Body of pancreas (tissue), 4 donors: Measurements from ENCODE around the gene DYNC1LI2. TPM values are rescaled to one million over a fixed set of nuclear protein-coding genes. Genes with fewer than 3 reads are reported as not detected.

ENCODE experiments used
- ATAC-seq: fragments of 150-250 bp; one replicate; pipeline ENCODE4 v1.9.1; 2016
- DNase-seq, 4 donors: peaks; one replicate each; pipeline ENCODE4 v3.0.0-alpha.2; 2019
- H3K27ac ChIP-seq, 4 donors: fragments of 200-600 bp; sonication (generic); 1 replicate in 3 of 4; 2 replicates in 1 of 4; pipeline versions ENCODE4 v1.5.1 to v1.6.1; 2016 to 2019; ENCODE audit warnings: mild to moderate bottlenecking in 1 of 4, mixed read lengths in 1 of 4, moderate library complexity in 1 of 4
- H3K27me3 ChIP-seq, 2 donors: fragments of 200-600 bp; sonication (generic); one replicate each; pipeline ENCODE4 v1.6.0; 2016; ENCODE audit warnings: mild to moderate bottlenecking in 1 of 2
- H3K36me3 ChIP-seq, 2 donors: fragments of 200-600 bp; sonication (generic); replicated peaks in 1 of 2; 2 replicates each; pipeline ENCODE4 v1.5.1; 2016; ENCODE audit warnings: low read depth in 2 of 2; ENCODE audit not compliant: insufficient read depth in 1 of 2
- H3K4me1 ChIP-seq: fragments of 200-600 bp; sonication (generic); one replicate; pipeline ENCODE4 v1.6.0; 2016
- H3K4me3 ChIP-seq, 2 donors: fragments of 200-600 bp; sonication (generic); 1 replicate in 1 of 2; 2 replicates in 1 of 2; pipeline ENCODE4 v1.5.1; 2016 to 2019
- H3K9me3 ChIP-seq, 3 donors: fragments of 200-600 bp; sonication (generic); 1 replicate in 2 of 3; 2 replicates in 1 of 3; pipeline ENCODE4 v1.5.1; 2016
- CTCF ChIP-seq, 7 experiments: fragments of 450-650 bp in 4 of 7; fragments of 200-600 bp in 3 of 7; sonication (generic) in 3 of 7; IDR thresholded peaks; one replicate each; pipeline ENCODE4 v1.5.1; 2016 to 2019; ENCODE audit warnings: antibody characterized with exemption in 7 of 7
- POLR2A ChIP-seq, 3 donors: fragments of 450-650 bp; IDR thresholded peaks; one replicate each; pipeline ENCODE4 v1.6.1; 2016; ENCODE audit warnings: antibody characterized with exemption in 3 of 3, mild to moderate bottlenecking in 2 of 3
- WGBS, 2 donors: methylation state at CpG; one replicate each; pipeline ENCODE4 v1.1.5; 2017; 5-methylcytosine and 5-hydroxymethylcytosine counted together
- intact Hi-C: fragments of 100-400 bp; cut with DNase I; formaldehyde crosslinking; loops from one replicate; pipeline ENCODE4 v1.15.1; 2023
- total RNA-seq, 2 donors: library from RNA; depleted of rRNA; stranded (reverse); fragments of >200 nt; gene quantifications; one replicate each; pipeline ENCODE4 v1.1.0, GENCODE V29; 2016

DYNC1LI2 gene
- total RNA-seq, 2 donors from 2014 or later = 87.3 to 109 TPM

- no peak for TF ChIP-seq POLR2A (IDR thresholded peaks at IDR 0.05)
- no peak for TF ChIP-seq CTCF (IDR thresholded peaks at IDR 0.05)
- DNase-seq (peak in 2 of 4 donors; percentile 13 to 22), ATAC-seq (peak; percentile 15)
- H3K27ac ChIP-seq = peak overlapping the region; percentile 79 to 94 (median 90)
- no peaks in the 10 kb centered on the region for H3K27me3 ChIP-seq
- H3K4me3 ChIP-seq = peak overlapping the region; percentile 91 to 97
- no peaks in the 10 kb centered on the region for H3K9me3 ChIP-seq
- intact Hi-C loops = no loop called here
- peaks cover 0 to 5% of the 10 kb centered on the region in 2 donors for H3K36me3 ChIP-seq
- H3K4me1 ChIP-seq = peaks cover 32% of the 10 kb centered on the region
- 0% methylated on average over 7 to 22 of the region's 22 CpGs for WGBS, 2 donors
These were observed 431 bp downstream of the DYNC1LI2 start for GRCh38 chr16:66751053-66751302.

DNA sequence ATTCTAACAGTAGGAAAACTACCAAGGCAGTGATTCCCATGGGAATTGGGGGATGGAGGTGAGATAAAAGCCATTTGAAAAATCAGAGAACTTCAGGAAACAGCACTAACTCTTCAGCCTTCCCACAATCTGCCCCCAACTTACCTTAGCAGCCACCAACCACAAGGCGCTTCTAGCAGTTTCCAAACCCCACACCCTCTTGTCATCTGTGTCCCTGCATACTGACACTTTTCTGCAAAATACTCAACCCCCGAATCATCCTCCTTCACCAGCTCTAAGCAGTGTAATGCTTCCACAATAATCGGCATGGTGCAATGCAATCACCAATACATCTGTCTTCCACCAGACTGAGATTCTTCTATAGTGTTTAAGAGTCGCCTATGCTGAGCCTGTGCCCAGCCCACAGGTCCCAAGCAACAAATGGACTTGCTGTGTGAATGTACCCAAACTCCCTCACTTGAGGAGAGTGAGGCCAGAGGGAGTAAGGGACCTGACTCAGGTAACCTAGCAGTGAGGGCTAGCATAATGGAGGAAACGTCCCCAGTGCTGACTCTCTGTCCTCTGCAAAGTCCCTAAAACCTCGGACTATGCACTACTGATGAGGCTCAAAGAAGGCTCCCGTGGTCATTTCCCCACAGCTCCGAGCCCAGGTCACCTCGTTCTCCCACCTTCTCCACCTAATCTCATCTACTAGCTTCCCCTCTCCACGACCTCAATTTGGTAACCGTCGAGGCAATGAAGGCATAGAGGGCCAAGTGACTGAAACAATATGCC lies 943 bp downstream of the DYNC1LI2 start:
- WGBS, 2 donors = 9 to 12% methylated on average over 10 to 12 of the region's 12 CpGs
- Histone ChIP-seq H3K4me1 (peaks cover 32% of the 10 kb centered on the region), H3K4me3 (peak overlapping the region; percentile 91 to 97), H3K27me3 (no peaks in the 10 kb centered on the region), H3K36me3 (peaks cover 0 to 5% of the 10 kb centered on the region in 2 donors), H3K27ac (peak overlapping the region in 3 of 4 donors; percentile 79 to 92 (median 89)), H3K9me3 (no peaks in the 10 kb centered on the region)
- DNase-seq = no peak
- intact Hi-C loops = no loop called here
- TF ChIP-seq POLR2A (IDR thresholded peaks at IDR 0.05) (no peak), CTCF (IDR thresholded peaks at IDR 0.05) (no peak)
- ATAC-seq = no peak

- H3K9me3 ChIP-seq = no peaks in the 10 kb centered on the region
- intact Hi-C loops = no loop called here
- peaks cover 0 to 13% of the 10 kb centered on the region in 2 donors for H3K36me3 ChIP-seq
- WGBS, 2 donors = 22 to 53% methylated on average over 1 of the region's 1 CpG
- no peak overlapping the region for H3K4me3 ChIP-seq
- TF ChIP-seq POLR2A (IDR thresholded peaks at IDR 0.05) (no peak), CTCF (IDR thresholded peaks at IDR 0.05) (no peak)
- DNase-seq (peak in 1 of 4 donors; percentile 37), ATAC-seq (no peak)
- H3K27ac ChIP-seq = no peak overlapping the region
- peaks cover 36% of the 10 kb centered on the region for H3K4me1 ChIP-seq
- no peaks in the 10 kb centered on the region for H3K27me3 ChIP-seq
These were observed 4.7 kb downstream of the DYNC1LI2 start for GRCh38 chr16:66746682-66747081.

DNA sequence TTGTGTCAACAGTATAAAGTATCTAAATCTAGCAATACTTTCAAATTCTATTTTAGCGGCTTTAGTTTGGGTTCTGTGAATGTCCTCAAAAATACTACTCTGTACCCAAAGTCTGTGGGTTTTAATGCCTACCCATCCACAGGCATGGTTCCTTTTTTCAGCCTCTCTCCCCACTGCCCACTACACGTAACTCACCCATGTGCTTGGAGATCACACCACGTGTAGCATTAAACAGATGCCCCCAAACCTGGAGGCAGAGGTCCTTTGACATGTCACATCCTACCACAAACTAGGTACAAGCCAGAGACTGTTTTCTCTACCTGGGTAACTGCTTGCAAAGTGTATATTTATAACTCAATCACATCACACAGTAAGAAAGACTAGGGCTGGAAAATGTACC lies 5.4 kb downstream of the DYNC1LI2 start:
- Histone ChIP-seq H3K27me3 (no peaks in the 10 kb centered on the region), H3K4me1 (peaks cover 41% of the 10 kb centered on the region), H3K27ac (no peak overlapping the region), H3K9me3 (no peaks in the 10 kb centered on the region), H3K4me3 (no peak overlapping the region), H3K36me3 (peaks cover 0 to 13% of the 10 kb centered on the region in 2 donors)
- ATAC-seq (no peak), DNase-seq (no peak)
- intact Hi-C loops = no loop called here
- TF ChIP-seq POLR2A (IDR thresholded peaks at IDR 0.05) (no peak), CTCF (IDR thresholded peaks at IDR 0.05) (no peak)
- 55 to 75% methylated on average over 3 of the region's 3 CpGs for WGBS, 2 donors
